H1 (cell line): ENCODE results near the gene PIBF1. TPM values are rescaled to one million over a fixed set of nuclear protein-coding genes. Genes with fewer than 3 reads are reported as not detected.

Experiments used
- BCL11A ChIP-seq, 2 experiments: IDR thresholded peaks; one replicate each; pipeline ENCODE4 v1.6.1; 2011; ENCODE audit warnings: low read depth in 2 of 2, low read length in 2 of 2, mild to moderate bottlenecking in 2 of 2
- E2F6 ChIP-seq: IDR thresholded peaks from 2 replicates; pipeline ENCODE4 v1.6.1; 2012; ENCODE audit warnings: inconsistent platforms
- HDAC6 ChIP-seq: IDR thresholded peaks from one replicate; pipeline ENCODE4 v1.7.1; 2012; ENCODE audit warnings: low read depth, mild to moderate bottlenecking, inconsistent platforms, low read length, moderate library complexity
- TEAD4 ChIP-seq: IDR thresholded peaks from 2 replicates; pipeline ENCODE4 v1.6.1; 2012; ENCODE audit warnings: low read depth, low read length, inconsistent platforms, mixed read lengths
- polyA plus RNA-seq, 7 experiments: library from polyadenylated mRNA; depleted of rRNA in 3 of 7; stranded (reverse) in 5 of 7; unstranded in 2 of 7; fragments of >200 nt in 5 of 7; fragments of 200-250 nt in 2 of 7; gene quantifications; 1 replicate in 5 of 7; 2 replicates in 1 of 7; 4 replicates in 1 of 7; pipeline versions ENCODE4 v1.2.1 to v1.2.3, GENCODE V29; 2011 to 2013; ENCODE audit warnings: missing spikeins in 2 of 7, mixed read lengths in 2 of 7
- total RNA-seq: library from RNA; stranded (reverse); fragmentation: NEBNext Ultra II Directional; extraction: Animal tissue kit (Norgen Biotek cat#: 25700); gene quantifications from 2 replicates; pipeline ENCODE4 v1.2.1, GENCODE V29; 2021

PIBF1 gene
- total and polyA plus RNA-seq, 2 of the 8 experiments (the other 6 are each of a cell fraction or from before 2014, with no cell fraction given): 1.1 to 13.2 TPM

- TF ChIP-seq E2F6 (no peak), HDAC6 (no peak), TEAD4 (no peak), BCL11A (IDR thresholded peaks at IDR 0.05; ENCODE audit: low read depth in 2 of 2, low read length in 2 of 2) (no peak)
Observed at GRCh38 chr13:72868229-72868628, 86.3 kb downstream of the PIBF1 start (continued).
